CD4-positive, alpha-beta T cell treated with Interleukin-4 for 1 hour (primary cell): Measurements from ENCODE around the gene MACROD2.

Experiments
- DNase-seq, 2 donors: peaks; one replicate each; pipeline ENCODE4 v3.0.0-alpha.2; 2020 to 2022

MACROD2 gene

DNA sequence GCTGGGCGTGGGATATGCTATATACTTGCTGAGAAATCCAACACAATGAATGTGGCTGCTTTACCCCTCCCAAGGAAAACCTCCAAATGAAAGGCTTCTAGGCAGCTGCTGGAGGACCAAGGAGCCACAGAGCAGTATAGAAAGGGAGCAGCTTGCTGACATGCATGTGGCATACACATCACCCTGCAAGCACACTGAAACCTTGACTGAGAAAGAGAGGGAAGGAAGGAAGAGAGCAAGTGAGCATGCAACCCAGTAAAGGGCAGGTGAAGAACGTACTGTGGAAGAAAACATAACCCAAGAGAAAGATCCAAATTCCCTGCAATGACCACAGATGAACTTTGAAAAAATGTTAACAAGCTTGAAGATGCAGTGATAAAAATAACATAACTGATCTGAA is 2034.9 kb downstream of the MACROD2 start:
- DNase-seq = no peak

DNA sequence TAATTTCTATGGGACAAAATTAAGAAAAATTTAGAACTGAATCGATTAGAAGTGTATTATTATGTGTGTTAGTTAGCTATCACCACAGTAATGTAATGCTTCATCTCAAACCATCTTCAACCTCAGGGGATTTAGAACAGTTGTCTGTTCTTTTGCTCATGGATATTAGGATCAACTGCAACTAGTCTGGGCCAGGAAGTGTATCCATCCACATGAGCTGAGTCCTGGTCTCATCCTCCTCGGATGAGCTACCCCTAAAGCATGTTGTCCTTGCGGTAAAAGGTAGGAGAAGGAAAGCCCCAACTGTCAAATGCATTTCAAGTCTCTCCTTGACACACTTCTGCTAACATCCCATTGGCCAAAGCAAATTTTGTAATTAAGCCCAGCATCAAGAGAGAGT is 2040.3 kb downstream of the MACROD2 start:
- DNase-seq = no peak

DNA sequence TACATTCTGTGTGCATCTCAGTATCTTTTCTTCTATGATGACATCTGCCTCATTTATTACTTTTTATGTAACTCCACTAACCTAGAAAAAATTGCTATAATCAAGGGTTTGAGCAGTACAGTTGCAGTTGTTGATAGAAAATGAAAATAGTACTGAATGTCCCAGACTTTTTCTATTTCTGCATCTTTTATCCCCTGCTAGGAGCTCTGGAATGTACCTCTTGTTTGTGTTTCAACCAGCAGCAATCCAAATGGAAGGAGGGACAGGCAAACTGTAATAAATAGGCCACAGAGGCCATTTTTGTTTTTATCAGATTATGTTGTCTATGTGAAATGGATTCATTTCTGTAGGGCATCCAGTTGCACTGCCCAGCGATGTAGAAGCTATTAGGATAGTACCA is 2041.0 kb downstream of the MACROD2 start:
- no peak for DNase-seq

DNA sequence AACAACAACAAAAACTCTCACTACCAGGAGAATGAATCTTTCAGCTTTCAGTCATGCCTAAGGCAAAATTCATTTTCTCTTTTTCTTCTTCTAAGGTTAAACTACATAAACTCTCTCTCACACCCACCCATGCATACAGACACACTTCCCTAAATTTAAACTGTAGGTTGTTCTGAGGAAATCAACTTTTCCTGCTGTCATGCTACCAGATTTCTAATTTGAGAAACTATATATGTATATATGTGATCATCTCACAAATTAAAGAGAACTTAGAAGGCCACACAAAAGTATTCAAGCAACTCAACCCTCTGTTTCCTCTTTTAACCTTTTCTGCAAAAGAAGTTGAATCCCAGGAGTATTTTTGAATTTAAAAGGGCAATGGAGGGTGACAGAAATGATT is 2045.4 kb downstream of the MACROD2 start:
- DNase-seq = peak in 1 of 2 donors; percentile 10

DNA sequence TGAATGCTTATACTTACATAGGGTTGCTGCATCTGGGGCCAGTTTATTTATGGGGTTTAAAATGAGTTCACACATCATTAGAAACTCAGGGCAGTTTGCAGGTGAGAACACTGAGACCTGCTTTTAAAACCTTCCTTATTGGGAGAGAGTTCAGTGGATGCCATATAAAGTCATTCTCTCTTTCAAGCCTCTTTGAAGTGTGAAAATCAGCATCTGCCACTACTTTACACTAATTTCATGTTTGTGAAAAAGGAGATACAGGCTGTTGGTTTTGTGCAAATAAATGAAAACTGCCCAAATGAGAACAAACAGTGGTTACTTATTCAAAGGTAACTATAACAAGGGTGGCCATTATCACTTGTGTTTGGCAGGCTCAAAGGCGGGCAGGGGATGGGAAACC is 2047.4 kb downstream of the MACROD2 start:
- DNase-seq = no peak

DNA sequence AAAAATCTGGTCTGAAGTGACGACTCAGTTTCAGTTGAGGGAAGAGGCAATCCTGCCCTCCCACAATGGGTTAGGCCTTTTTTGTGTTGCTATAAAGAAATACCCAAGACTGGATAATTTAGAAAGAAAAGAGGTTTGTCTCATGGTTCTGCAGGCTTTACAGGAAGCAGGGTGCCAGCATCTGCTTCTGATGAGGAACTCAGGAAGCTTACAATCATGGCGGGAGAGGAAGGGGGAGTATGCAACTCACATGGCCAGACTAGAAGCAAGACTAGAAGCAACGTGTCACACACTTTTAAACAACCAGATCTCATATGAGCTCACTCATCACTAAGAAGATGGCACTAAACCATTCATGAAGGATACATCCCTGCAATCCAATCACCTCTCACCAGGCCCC is 2048.6 kb downstream of the MACROD2 start:
- DNase-seq = no peak

DNA sequence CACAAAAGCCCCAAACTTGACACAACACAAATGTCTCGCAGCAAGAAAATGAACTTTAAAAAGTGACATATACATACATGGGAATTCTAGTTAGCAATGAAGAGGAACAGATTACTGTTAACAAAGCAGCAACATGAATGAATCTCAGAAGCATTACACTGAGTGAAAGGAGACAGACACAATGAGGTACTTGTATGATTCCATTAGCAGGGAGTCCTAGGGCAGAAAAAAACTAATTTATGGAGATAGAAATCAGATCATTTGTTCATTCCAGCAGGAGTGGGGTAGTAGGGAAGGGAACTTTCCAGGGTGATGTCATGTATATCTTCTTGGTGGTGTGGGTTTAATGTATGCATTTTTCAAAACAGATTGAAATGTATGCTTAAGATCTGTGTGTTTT is 2053.6 kb downstream of the MACROD2 start:
- DNase-seq = no peak

DNA sequence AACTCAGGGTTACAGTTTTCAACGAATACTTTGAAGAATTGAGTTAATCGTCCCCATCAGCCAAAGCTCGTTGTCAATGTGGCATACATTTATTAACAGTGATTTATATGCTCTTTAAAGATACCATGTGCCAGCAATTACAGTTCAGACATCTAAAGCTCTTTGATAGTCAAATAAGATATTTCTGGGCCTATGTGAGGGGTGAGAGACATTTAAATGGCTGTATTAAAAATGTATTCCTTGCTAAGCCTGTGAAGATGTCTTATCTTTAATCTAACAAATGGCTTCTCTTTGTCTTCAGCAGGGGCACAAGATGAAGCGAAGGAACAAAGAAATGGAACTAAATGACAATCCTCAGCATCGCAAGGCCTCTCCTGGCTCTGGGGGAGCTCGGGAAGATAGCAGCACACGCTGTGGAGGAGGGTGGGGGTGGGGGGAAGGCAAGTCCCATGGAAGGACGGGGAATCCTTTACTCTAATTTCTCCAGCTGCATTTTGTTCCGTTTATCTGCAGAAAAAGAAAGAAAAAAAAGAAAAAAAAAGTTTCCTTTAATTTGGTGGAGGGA is 2054.3 kb downstream of the MACROD2 start:
- DNase-seq = no peak

DNA sequence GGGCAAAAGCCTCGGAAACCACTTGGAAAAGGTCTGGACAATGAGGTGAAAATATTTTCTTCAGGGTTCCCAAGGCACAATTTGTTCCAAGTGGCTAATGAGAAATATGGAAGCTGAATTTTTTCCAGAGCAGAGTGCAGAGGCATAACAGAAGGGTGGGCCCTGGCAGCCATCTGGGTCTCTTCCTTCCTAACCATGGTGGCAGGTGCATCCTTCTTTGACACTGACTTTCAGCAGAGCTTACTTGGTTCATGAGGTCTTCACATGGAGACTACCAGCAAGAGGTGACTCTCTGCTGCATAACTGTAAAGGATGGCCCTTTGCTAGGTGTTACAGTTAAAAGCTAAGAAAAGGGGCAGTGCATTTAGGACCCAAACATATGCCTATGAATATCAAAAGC is 2055.1 kb downstream of the MACROD2 start:
- DNase-seq = no peak

DNA sequence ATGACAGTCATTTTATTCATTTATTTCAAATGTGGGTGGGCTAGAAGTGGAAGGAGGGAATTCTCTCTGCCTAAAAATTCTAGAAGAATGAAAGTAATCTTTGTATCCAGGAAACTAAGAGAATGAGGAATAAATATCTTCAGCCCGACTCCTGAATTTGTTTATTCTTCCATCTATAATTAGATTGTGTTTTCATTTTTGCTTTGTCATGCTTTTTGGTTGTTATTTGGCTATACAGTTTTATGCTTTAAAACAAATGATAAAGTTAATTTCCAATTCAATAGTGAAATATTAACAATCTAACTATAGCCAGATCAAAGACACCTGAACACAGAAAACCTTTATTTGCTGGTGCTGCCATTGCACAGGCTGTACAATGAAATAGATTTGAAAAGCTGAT is 2056.7 kb downstream of the MACROD2 start:
- no peak for DNase-seq

DNA sequence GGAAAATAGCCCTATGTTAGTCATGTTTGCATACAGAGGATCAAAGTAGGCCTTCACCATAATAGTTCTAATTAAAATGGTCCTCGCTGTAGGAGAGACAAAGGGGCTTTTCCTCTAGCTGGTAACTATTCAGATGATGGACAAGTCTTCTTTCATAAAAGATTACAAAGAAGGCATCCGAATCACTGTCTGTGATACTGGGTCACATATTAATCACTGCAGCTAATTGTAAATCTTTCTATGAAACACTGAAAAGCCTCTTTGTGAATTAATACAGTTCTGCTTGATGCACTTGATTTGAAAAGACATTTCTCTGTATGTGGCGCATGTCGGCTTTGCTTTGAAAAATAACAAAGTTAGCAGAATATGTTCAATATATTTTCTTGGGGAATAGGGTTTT is 2057.1 kb downstream of the MACROD2 start:
- DNase-seq = no peak

DNA sequence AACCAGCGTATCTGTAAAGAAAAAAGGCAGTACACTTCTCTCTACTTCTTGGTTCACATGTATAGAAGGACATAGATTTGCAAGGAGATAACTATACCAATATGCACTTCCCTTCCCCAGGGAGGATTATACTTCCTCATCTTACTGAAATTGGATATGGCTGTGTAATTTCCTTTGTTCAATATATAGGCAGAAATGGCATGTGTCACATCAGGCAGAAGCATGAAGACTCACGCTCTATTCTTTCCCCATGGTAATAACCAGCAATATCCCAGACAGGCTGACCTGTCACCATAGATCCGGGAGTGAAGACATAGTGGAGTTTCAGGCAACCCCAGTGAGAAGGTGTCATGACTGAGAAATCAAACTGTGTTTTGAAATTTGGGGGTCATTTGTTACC is 2059.7 kb downstream of the MACROD2 start:
- no peak for DNase-seq

DNA sequence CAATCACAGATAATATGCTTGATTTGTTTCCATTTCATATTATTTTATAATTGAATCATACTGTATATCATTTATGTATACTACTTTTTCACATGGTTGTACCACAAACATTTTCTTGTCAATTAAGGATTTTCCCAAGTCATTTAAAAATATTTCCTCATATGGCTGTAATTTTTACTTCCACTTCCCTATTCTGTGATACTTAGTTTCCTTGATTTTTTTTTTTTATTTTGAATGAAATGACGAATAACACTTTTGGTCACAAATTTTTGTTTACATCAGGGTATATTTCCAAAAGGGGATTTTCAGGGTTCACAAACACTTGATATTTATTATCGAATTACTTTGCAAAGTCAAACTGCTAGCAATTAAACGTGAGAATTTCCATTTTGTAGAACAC is 2062.3 kb downstream of the MACROD2 start:
- no peak for DNase-seq

DNA sequence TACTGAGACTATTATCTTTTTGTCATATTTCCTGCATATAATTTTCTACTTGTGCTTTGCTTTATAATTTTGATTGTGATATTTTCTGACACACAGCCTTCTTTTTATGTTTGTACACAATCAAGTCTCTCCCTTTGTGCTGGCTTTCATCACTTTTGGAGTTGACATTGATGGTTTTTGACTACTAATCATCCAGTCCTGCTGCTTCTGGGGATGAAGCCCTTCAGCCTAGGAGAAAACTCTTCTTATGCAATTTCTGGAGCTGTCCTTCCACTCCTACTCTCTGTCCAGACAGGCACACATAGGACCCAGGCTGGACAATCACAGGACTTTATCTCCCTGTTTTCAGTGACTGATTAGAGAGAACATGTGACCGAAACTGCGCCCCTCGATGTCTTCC is 2063.0 kb downstream of the MACROD2 start:
- no peak for DNase-seq

DNA sequence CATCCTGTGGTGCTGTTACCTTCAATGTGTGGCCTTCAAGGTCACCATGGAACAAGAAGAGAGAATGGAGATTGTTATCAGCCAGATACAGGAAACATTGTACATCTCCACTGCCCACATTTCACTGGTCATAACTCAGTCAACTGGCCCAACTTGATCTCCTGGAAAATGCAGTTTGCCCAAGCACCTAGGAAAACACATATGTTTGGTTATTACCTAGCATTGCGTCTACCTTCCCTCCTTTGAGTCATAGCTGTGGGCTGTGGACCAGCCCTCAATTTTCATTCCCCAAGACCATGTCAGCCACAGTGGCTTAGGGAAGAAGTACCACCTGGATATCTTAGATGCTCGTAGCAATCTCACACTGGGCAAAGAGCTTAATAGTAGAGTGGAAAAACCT is 2064.5 kb downstream of the MACROD2 start:
- no peak for DNase-seq

DNA sequence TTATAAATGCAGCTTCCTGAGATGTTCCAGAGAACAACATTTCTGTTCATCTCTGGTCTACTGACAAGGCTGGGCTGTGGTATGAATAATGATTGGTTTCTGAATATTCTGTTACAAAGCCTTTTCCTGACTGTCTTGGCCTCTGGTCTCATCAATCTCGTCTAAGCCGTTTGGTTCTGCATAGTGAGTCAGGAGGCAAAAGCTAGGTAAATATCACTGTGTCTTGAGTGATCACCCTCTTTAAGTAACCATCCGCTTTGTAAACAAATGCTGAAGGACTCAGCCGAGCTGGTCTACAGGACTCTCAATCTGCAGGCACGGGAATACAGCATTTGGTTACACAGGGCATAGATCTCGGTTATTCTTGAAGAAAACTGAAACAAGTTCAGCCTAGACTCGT is 2066.0 kb downstream of the MACROD2 start:
- DNase-seq = no peak

DNA sequence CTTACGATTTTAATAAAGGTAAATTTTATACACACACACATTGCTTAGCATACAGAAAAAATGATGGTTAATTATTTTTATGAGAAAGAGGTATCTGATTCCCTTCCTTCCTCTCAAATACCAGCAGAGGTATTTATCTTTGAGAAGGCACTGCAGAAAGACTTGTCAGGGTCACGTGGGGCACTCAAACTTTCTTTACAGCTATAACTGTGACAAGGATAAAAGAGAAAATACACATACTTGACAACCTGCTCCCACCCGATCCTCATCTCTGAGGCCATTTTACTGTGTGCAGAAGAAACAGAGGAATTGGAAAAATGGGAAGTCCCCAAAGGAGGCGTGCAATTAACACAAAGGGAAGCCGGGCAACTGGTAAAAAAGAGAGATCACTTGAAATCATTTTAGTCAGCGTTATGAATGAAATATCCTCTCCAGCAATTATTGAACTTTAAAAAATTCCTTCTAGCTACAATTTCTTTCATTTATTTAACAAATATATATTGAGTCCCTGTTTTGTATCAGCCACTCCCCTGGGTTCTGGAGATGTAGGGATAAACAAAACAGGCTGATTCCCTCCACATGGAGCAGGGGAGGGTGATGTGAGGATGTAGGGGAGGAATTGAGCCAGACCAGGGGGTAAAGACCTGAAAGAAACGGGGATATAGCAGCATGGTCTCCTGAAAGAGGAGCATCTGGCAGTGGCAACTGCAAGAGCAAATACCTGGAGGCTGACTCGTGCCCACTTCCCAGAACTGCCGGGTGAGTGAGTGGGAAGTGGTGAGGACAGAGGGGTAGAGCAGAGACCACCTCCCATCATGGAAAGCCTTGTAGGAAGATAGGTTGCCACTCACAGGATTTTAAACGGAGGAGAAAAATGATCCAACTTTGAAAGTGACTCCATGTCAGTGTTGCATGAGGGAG is 2067.6 kb downstream of the MACROD2 start:
- no peak for DNase-seq

DNA sequence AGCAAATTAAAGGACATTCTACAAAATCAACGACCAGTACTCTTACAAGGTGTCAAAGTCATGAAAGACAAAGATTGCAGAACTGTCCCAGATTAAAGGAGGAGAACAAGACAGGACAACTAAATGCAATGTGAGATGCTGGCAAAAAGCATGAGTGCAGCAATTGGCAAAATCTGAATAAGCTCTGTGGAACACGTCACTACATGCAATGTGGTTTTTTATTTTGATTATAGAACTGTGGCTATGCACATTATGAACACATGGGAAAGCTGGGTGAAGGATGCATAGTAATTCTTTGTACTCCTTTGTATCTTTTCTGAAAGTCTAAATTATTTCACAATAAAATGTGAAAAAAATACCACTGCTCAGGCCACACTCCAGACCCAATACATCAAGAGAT is 2068.6 kb downstream of the MACROD2 start:
- no peak for DNase-seq

DNA sequence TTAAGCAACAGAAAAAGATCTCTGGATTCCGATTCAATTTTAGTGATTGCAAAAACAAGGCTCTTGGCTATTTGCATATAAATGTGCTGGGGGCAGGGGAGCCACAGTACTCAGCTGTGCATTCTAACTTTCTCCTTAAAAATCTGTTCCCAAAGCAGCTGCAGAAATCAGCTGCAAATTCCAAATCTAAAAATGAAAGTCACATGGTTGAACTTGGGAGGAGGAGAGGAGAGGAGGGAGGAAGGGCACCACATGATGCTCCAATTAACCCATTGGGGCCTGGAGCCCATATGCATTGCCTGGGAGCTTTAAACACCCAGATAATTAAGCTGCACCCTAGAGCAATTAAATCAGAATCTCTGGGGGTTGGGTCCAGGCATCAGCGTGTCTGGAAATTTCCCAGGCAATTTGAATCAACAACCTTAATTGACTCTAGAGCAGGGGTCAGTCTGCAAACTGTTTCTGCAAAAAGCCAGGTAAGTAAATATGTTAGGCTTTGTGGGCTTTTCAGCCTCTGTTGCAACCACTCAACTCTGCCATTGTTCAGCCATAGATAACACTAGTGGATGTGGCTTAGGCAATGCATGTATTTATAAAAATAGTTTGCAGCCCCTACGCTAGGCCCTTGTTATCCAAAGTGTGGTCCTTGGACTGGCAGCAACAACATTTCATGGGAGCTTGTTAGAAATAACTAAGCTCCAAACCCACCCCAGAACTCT is 2069.8 kb downstream of the MACROD2 start:
- no peak for DNase-seq

DNA sequence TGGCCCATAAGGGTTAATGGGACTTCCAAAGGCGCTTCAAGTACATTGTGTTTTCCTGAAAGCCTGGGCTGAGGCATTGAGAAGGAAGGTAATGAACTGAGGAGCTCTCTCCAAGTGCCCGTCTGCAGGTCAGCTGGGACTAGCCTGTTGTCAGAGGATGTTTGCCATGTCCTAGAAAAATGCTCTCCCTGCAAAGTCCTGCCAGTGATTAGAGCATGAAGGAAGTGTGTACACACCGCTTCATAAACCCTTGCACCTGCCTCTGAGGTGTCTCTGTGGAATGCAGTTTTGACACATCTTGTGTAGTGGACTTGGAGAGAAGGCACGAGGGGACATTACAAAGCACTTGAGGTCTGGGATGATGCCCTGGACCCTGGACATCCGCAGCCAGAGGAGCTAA is 2071.3 kb downstream of the MACROD2 start:
- DNase-seq = no peak

DNA sequence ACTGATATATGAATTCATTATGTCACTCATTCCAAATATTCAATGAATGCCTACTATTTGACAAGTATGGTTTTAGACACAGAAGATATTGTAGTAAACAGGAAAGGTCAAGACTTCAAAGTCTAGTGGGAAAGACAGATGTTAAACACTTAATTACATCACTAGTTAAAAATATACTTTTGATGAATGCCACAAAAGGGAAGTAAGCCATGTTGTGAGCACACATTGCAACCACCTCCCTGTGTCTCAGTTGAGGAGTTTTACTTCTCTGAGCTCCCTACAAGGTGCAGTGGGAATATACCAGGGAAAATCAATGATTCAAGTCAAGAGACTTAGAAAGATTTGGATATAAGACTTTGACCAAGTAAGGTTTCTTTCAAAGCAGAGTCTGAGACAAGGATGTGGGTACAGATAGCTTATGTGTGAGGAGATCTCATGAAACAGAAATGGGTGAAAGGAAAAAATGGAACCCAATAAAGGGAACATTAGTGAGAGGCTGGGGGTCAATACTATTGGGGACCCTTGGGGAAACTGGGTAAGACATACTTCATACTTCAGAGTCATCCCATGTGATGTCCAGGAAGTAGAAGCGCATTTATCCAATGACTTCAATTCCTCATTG is 2074.2 kb downstream of the MACROD2 start:
- peak in 1 of 2 donors; percentile 36 for DNase-seq

DNA sequence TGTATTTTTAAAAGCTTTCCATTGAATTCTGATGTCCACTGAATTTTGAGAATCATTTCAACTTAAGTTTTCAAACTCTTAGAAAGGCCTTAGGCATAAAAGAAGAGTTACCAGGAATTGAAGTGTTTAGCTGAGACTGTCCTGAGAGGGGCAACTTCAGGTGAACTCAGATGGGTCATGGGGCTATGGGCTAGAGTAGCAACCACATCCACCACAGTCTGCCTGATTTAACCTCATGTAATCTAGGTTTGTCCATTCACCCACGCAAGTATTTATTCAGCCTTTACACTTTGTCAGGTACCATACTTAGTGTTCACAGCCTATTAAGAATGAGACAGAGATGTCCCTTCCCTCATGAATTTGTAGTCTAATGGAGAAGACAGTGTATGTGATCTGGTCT is 2076.9 kb downstream of the MACROD2 start:
- no peak for DNase-seq

DNA sequence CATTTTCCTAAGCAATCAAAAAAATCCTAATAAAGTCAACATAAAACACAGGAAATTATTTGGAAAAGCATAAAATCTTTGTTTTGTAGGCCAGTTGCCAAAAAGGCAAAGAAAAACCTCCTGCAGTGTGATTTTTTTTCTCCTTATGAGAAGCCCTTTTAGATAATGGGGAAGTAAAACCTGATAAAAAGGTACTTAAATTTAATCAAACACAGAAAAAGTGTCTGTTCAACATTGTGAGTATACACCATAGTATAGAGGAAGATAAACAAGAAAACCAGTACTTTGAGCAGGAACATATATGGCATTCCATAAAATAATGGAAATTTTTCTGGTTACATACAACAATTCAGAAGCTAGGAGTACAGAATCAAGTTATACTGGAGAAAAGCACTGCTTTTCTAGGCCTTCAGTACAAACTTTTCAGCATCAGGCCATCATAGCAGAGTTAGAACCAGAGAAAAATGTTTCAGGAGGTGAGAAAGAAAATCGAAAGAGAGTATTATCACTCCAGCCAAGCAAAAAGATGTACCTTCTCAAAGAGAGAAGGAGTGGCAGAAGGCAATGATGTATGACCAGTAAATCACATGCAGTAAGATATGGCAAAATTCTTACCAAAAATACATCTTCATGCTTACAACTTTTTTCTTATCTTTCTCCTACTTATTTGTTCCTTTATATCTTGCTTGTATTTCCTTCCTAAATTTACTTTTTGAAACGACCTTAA is 2083.0 kb downstream of the MACROD2 start:
- DNase-seq = no peak
